A549 (cell line): ENCODE data around the gene BOD1L1.

Experiments used
- BHLHE40 ChIP-seq: IDR thresholded peaks from 2 replicates; pipeline ENCODE4 v1.6.1; 2012; ENCODE audit warnings: low read depth, low read length, inconsistent platforms
- CBX8 ChIP-seq: fragments of 200-600 bp; sonication (generic); IDR thresholded peaks from 2 replicates; pipeline ENCODE4 v1.6.1; 2016
- CTCF ChIP-seq: fragments of >200 bp; sonication (Bioruptor Twin); formaldehyde crosslinking; IDR thresholded peaks from 3 replicates; pipeline ENCODE4 v1.5.1; 2016
- HDAC2 ChIP-seq: fragments of 200-600 bp; sonication (generic); IDR thresholded peaks from 2 replicates; pipeline ENCODE4 v1.6.1; 2016
- HOXA7 ChIP-seq: fragments of 250-450 bp; sonication (Bioruptor Pico); IDR thresholded peaks from 2 replicates; pipeline ENCODE4 v1.5.0; 2020; ENCODE audit warnings: mild to moderate bottlenecking, moderate library complexity
- MAZ ChIP-seq: fragments of 150-350 bp; IDR thresholded peaks from 2 replicates; pipeline ENCODE4 v1.6.1; 2014; ENCODE audit warnings: antibody characterized with exemption, low read depth, low read length, borderline replicate concordance
- NR3C1 ChIP-seq: fragments of >200 bp; sonication (Bioruptor Twin); formaldehyde crosslinking; IDR thresholded peaks from 3 replicates; pipeline ENCODE4 v1.6.1; 2017
- POLR2A ChIP-seq: IDR thresholded peaks from 2 replicates; pipeline ENCODE4 v1.6.1; 2012; ENCODE audit warnings: mild to moderate bottlenecking, low read length
- RAD21 ChIP-seq, 2 experiments: fragments of >200 bp in 1 of 2; sonication (Bioruptor Twin) in 1 of 2; formaldehyde crosslinking in 1 of 2; IDR thresholded peaks in 1 of 2; conservative IDR thresholded peaks in 1 of 2; 2 replicates in 1 of 2; 3 replicates in 1 of 2; pipeline ENCODE4 v1.6.1; 2012 to 2018; ENCODE audit warnings: inconsistent platforms in 1 of 2

GRCh38 chr4:13547485-13548041 lies 80.0 kb downstream of the BOD1L1 start:
- TF ChIP-seq CTCF, result no peak
- TF ChIP-seq CBX8, result no peak
- no peak for TF ChIP-seq RAD21 (conservative IDR thresholded peaks at IDR 0.05 in 1 of 2, IDR thresholded peaks at IDR 0.05 in 1 of 2)
- TF ChIP-seq NR3C1, result no peak
- no peak for TF ChIP-seq HOXA7
- no peak for TF ChIP-seq BHLHE40
- TF ChIP-seq POLR2A, result no peak
- TF ChIP-seq MAZ, result no peak
- no peak for TF ChIP-seq HDAC2
